HEK293 (cell line): Measurements from ENCODE around the gene CRYBA4.

Experiments used
- FEZF1 ChIP-seq: fragments of 450-650 bp; formaldehyde crosslinking; IDR thresholded peaks from 2 replicates; pipeline ENCODE4 v1.5.1; 2016; ENCODE audit warnings: missing biosample characterization, missing genetic modification characterization
- HOXC10 ChIP-seq: sonication (generic); formaldehyde crosslinking; IDR thresholded peaks from 2 replicates; pipeline ENCODE4 v1.8.1; 2023; ENCODE audit warnings: mild to moderate bottlenecking, missing genetic modification reagents
- IKZF3 ChIP-seq: fragments of 450-650 bp; IDR thresholded peaks from 2 replicates; pipeline ENCODE4 v1.5.0; 2018; ENCODE audit warnings: missing biosample characterization, mild to moderate bottlenecking, missing genetic modification characterization, moderate library complexity
- KLF9 ChIP-seq: fragments of 450-650 bp; formaldehyde crosslinking; IDR thresholded peaks from 2 replicates; pipeline ENCODE4 v1.5.1; 2016; ENCODE audit warnings: missing biosample characterization, missing genetic modification characterization, low read depth
- PRDM1 ChIP-seq: fragments of 450-650 bp; formaldehyde crosslinking; IDR thresholded peaks from 2 replicates; pipeline ENCODE4; 2016; ENCODE audit warnings: missing biosample characterization, missing genetic modification characterization
- PRDM10 ChIP-seq: fragments of 450-650 bp; formaldehyde crosslinking; IDR thresholded peaks from 2 replicates; pipeline ENCODE4 v1.5.1; 2016; ENCODE audit warnings: missing biosample characterization, missing genetic modification characterization
- PRDM6 ChIP-seq: fragments of 450-650 bp; formaldehyde crosslinking; IDR thresholded peaks from 2 replicates; pipeline ENCODE4 v1.5.1; 2017; ENCODE audit warnings: missing biosample characterization, missing genetic modification characterization
- RBAK ChIP-seq: fragments of 450-650 bp; formaldehyde crosslinking; IDR thresholded peaks from 2 replicates; pipeline ENCODE4 v1.5.1; 2016; ENCODE audit warnings: missing biosample characterization, missing genetic modification characterization
- SCRT2 ChIP-seq: fragments of 450-650 bp; formaldehyde crosslinking; IDR thresholded peaks from 2 replicates; pipeline ENCODE4 v1.5.1; 2016; ENCODE audit warnings: missing biosample characterization, missing genetic modification characterization
- SETDB1 ChIP-seq: IDR thresholded peaks from one replicate; pipeline ENCODE4 v1.6.1; 2017; ENCODE audit warnings: mild to moderate bottlenecking, low read length, moderate library complexity, mixed read lengths; ENCODE audit not compliant: insufficient read length
- WT1 ChIP-seq: fragments of 450-650 bp; formaldehyde crosslinking; IDR thresholded peaks from 2 replicates; pipeline ENCODE4 v1.5.1; 2016; ENCODE audit warnings: missing biosample characterization, missing genetic modification characterization
- ZFHX2 ChIP-seq: fragments of 450-650 bp; formaldehyde crosslinking; conservative IDR thresholded peaks from 2 replicates; pipeline ENCODE4 v1.5.1; 2016; ENCODE audit warnings: missing biosample characterization, missing genetic modification characterization
- ZFP41 ChIP-seq: fragments of 450-650 bp; formaldehyde crosslinking; IDR thresholded peaks from 2 replicates; pipeline ENCODE4 v1.5.1; 2016; ENCODE audit warnings: missing biosample characterization, missing genetic modification characterization, borderline replicate concordance
- ZNF138 ChIP-seq: fragments of 450-650 bp; formaldehyde crosslinking; IDR thresholded peaks from 2 replicates; pipeline ENCODE4 v1.5.1; 2016; ENCODE audit warnings: missing biosample characterization, missing genetic modification characterization, borderline replicate concordance
- ZNF148 ChIP-seq: fragments of 450-650 bp; formaldehyde crosslinking; IDR thresholded peaks from 2 replicates; pipeline ENCODE4 v1.5.0; 2017; ENCODE audit warnings: missing biosample characterization, missing genetic modification characterization, borderline replicate concordance
- ZNF16 ChIP-seq: fragments of 450-650 bp; formaldehyde crosslinking; IDR thresholded peaks from 2 replicates; pipeline ENCODE4 v1.5.1; 2016; ENCODE audit warnings: low read depth, missing biosample characterization, missing genetic modification characterization
- ZNF335 ChIP-seq: fragments of 450-650 bp; formaldehyde crosslinking; conservative IDR thresholded peaks from 2 replicates; pipeline ENCODE4 v1.5.1; 2016; ENCODE audit warnings: missing biosample characterization, missing genetic modification characterization
- ZNF362 ChIP-seq: fragments of 450-650 bp; formaldehyde crosslinking; IDR thresholded peaks from 2 replicates; pipeline ENCODE4 v1.5.1; 2016; ENCODE audit warnings: missing biosample characterization, missing genetic modification characterization
- ZNF398 ChIP-seq: fragments of 450-650 bp; formaldehyde crosslinking; IDR thresholded peaks from 2 replicates; pipeline ENCODE4 v1.5.1; 2017; ENCODE audit warnings: missing biosample characterization, missing genetic modification characterization
- ZNF404 ChIP-seq: fragments of 450-650 bp; formaldehyde crosslinking; IDR thresholded peaks from 2 replicates; pipeline ENCODE4 v1.5.1; 2017; ENCODE audit warnings: missing biosample characterization, missing genetic modification characterization
- ZNF426 ChIP-seq: fragments of 450-650 bp; formaldehyde crosslinking; IDR thresholded peaks from 2 replicates; pipeline ENCODE4 v1.5.1; 2017; ENCODE audit warnings: missing biosample characterization, missing genetic modification characterization, mild to moderate bottlenecking, inconsistent platforms, moderate library complexity
- ZNF514 ChIP-seq: fragments of 450-650 bp; formaldehyde crosslinking; IDR thresholded peaks from 2 replicates; pipeline ENCODE4 v1.5.1; 2016; ENCODE audit warnings: missing biosample characterization, missing genetic modification characterization
- ZNF530 ChIP-seq: fragments of 450-650 bp; formaldehyde crosslinking; IDR thresholded peaks from 2 replicates; pipeline ENCODE4 v1.5.1; 2016; ENCODE audit warnings: low read depth, missing biosample characterization, missing genetic modification characterization
- ZNF560 ChIP-seq: fragments of 450-650 bp; formaldehyde crosslinking; IDR thresholded peaks from 2 replicates; pipeline ENCODE4 v1.5.1; 2017; ENCODE audit warnings: missing biosample characterization, missing genetic modification characterization, borderline replicate concordance
- ZNF596 ChIP-seq: fragments of 450-650 bp; IDR thresholded peaks from 2 replicates; pipeline ENCODE4 v1.5.0; 2018; ENCODE audit warnings: missing biosample characterization, mild to moderate bottlenecking, missing genetic modification characterization, moderate library complexity
- ZNF660 ChIP-seq: fragments of 450-650 bp; IDR thresholded peaks from 2 replicates; pipeline ENCODE4 v1.5.1; 2018; ENCODE audit warnings: missing biosample characterization, mild to moderate bottlenecking, missing genetic modification characterization
- ZNF664 ChIP-seq: fragments of 450-650 bp; formaldehyde crosslinking; IDR thresholded peaks from 2 replicates; pipeline ENCODE4 v1.5.1; 2016; ENCODE audit warnings: missing biosample characterization, missing genetic modification characterization
- ZNF76 ChIP-seq: fragments of 450-650 bp; formaldehyde crosslinking; IDR thresholded peaks from 2 replicates; pipeline ENCODE4; 2016; ENCODE audit warnings: low read depth, missing biosample characterization, missing genetic modification characterization, borderline replicate concordance
- ZNF837 ChIP-seq: fragments of 450-650 bp; formaldehyde crosslinking; IDR thresholded peaks from 2 replicates; pipeline ENCODE4 v1.5.1; 2016; ENCODE audit warnings: missing biosample characterization, missing genetic modification characterization

Gene CRYBA4

GRCh38 chr22:26642465-26643417, 21.0 kb downstream of the CRYBA4 start (continued):
- TF ChIP-seq PRDM10 (tag by site-specific recombination) (no peak), ZNF335 (tag by site-specific recombination) (no peak), ZNF530 (tag by site-specific recombination) (no peak), SETDB1 (no peak), KLF9 (tag by site-specific recombination) (no peak), RBAK (tag by site-specific recombination) (no peak), ZNF426 (tag by site-specific recombination) (no peak), ZNF398 (tag by site-specific recombination) (peak; percentile 76), ZNF404 (tag by site-specific recombination) (no peak), PRDM6 (tag by site-specific recombination) (no peak), ZNF76 (tag by site-specific recombination) (no peak), ZNF660 (no peak), IKZF3 (tag by site-specific recombination) (no peak), ZNF16 (tag by site-specific recombination) (no peak), WT1 (no peak), ZNF514 (tag by site-specific recombination) (0 out of 2 replicates have a peak, but pooled peaks have one; percentile 56), ZNF362 (tag by site-specific recombination) (no peak), FEZF1 (tag by site-specific recombination) (no peak), ZFHX2 (tag by site-specific recombination) (no peak), ZNF148 (0 out of 2 replicates have a peak, but pooled peaks have one; percentile 41), ZFP41 (tag by site-specific recombination) (no peak), ZNF596 (tag by site-specific recombination) (peak; percentile 79), ZNF138 (tag by site-specific recombination) (no peak), SCRT2 (tag by site-specific recombination) (no peak), ZNF664 (tag by site-specific recombination) (no peak), HOXC10 (CRISPR knock-in tag) (no peak), PRDM1 (peak; percentile 98), ZNF837 (tag by site-specific recombination) (no peak), ZNF560 (tag by site-specific recombination) (no peak)
